Measurements from ENCODE around the gene DCDC1.
"Not testable (repeated sequence)": the region's sequence is repeated elsewhere in the genome, so short reads cannot be mapped to it uniquely, and the experiment has no call there.

The DCDC1 gene

GRCh38 chr11:31301549-31302510 lies 67.7 kb downstream of the DCDC1 start:
- H3K9ac ChIP-seq (ENCODE audit: low read length): no peak overlapping the region
- H3K36me3 ChIP-seq (ENCODE audit: control insufficient read depth, insufficient read depth, low read length): no peaks in the 10 kb centered on the region
- no CpG with 5 or more reads among the region's 5 CpGs for WGBS (ENCODE audit: extremely low coverage, insufficient coverage, low lambda C conversion rate)

GRCh38 chr11:31295308-31295707 lies 74.2 kb downstream of the DCDC1 start:
- Histone ChIP-seq H3K4me3 (ENCODE audit: low read length) (no peak overlapping the region), H3K4me1 (ENCODE audit: control insufficient read depth, low read depth, low read length) (no peaks in the 10 kb centered on the region), H2BK120ac (ENCODE audit: low read depth, low read length) (no peak overlapping the region), H3K23ac (ENCODE audit: low read length) (no peak overlapping the region), H3K79me2 (ENCODE audit: control insufficient read depth, insufficient read depth, low read length) (no peaks in the 10 kb centered on the region), H3K4ac (ENCODE audit: low read depth, low read length) (no peak overlapping the region), H3K36me3 (ENCODE audit: control insufficient read depth, insufficient read depth, low read length) (no peaks in the 10 kb centered on the region), H3K79me1 (ENCODE audit: low read length) (no peaks in the 10 kb centered on the region), H4K8ac (ENCODE audit: low read depth, low read length) (no peak overlapping the region), H3K27me3 (ENCODE audit: insufficient read depth, low read length, poor library complexity) (no peaks in the 10 kb centered on the region), H3K4me2 (ENCODE audit: low read length) (no peak overlapping the region), H2AK5ac (ENCODE audit: low read length) (no peak overlapping the region), H3K27ac (ENCODE audit: low read depth, low read length) (no peak overlapping the region), H3K9ac (ENCODE audit: low read length) (no peak overlapping the region), H2BK5ac (ENCODE audit: low read length) (no peak overlapping the region), H3K56ac (ENCODE audit: low read length) (no peak overlapping the region), H2BK15ac (replicated peaks; ENCODE audit: low read depth) (no peak overlapping the region), H3K18ac (ENCODE audit: low read length) (no peak overlapping the region), H4K5ac (ENCODE audit: low read length) (no peak overlapping the region)
- no CpG with 5 or more reads among the region's 3 CpGs for WGBS (ENCODE audit: extremely low coverage, insufficient coverage, low lambda C conversion rate)
- no peak for DNase-seq

More at GRCh38 chr11:31301549-31302510, 67.7 kb downstream of the DCDC1 start:
- Histone ChIP-seq H3K27ac (ENCODE audit: low read depth, low read length) (no peak overlapping the region), H3K56ac (ENCODE audit: low read length) (no peak overlapping the region), H3K79me1 (ENCODE audit: low read length) (no peaks in the 10 kb centered on the region), H2AK5ac (ENCODE audit: low read length) (no peak overlapping the region), H3K23ac (ENCODE audit: low read length) (no peak overlapping the region), H4K8ac (ENCODE audit: low read depth, low read length) (no peak overlapping the region), H3K4me1 (ENCODE audit: control insufficient read depth, low read depth, low read length) (no peaks in the 10 kb centered on the region), H2BK120ac (ENCODE audit: low read depth, low read length) (no peak overlapping the region), H3K18ac (ENCODE audit: low read length) (no peak overlapping the region), H3K4me2 (ENCODE audit: low read length) (no peak overlapping the region), H3K79me2 (ENCODE audit: control insufficient read depth, insufficient read depth, low read length) (no peaks in the 10 kb centered on the region), H2BK15ac (replicated peaks; ENCODE audit: low read depth) (no peak overlapping the region), H3K4ac (ENCODE audit: low read depth, low read length) (no peak overlapping the region), H3K4me3 (ENCODE audit: low read length) (no peak overlapping the region), H4K5ac (ENCODE audit: low read length) (no peak overlapping the region), H2BK5ac (ENCODE audit: low read length) (no peak overlapping the region), H3K27me3 (ENCODE audit: insufficient read depth, low read length, poor library complexity) (no peaks in the 10 kb centered on the region)
- DNase-seq: no peak

GRCh38 chr11:31273527-31273926 lies 96.0 kb downstream of the DCDC1 start:
- H3K79me2 ChIP-seq (ENCODE audit: control insufficient read depth, insufficient read depth, low read length); H3K18ac ChIP-seq (ENCODE audit: low read length); H2AK5ac ChIP-seq (ENCODE audit: low read length); H3K56ac ChIP-seq (ENCODE audit: low read length); H2BK120ac ChIP-seq (ENCODE audit: low read depth, low read length); H3K79me1 ChIP-seq (ENCODE audit: low read length); H3K4ac ChIP-seq (ENCODE audit: low read depth, low read length); H4K5ac ChIP-seq (ENCODE audit: low read length); DNase-seq; H3K4me1 ChIP-seq (ENCODE audit: control insufficient read depth, low read depth, low read length); H3K27me3 ChIP-seq (ENCODE audit: insufficient read depth, low read length, poor library complexity); H3K4me3 ChIP-seq (ENCODE audit: low read length); H3K23ac ChIP-seq (ENCODE audit: low read length); H3K4me2 ChIP-seq (ENCODE audit: low read length); H3K36me3 ChIP-seq (ENCODE audit: control insufficient read depth, insufficient read depth, low read length); H2BK15ac ChIP-seq (replicated peaks; ENCODE audit: low read depth); H3K27ac ChIP-seq (ENCODE audit: low read depth, low read length); H4K8ac ChIP-seq (ENCODE audit: low read depth, low read length); H2BK5ac ChIP-seq (ENCODE audit: low read length); H3K9ac ChIP-seq (ENCODE audit: low read length): not testable (repeated sequence)
- WGBS (ENCODE audit: extremely low coverage, insufficient coverage, low lambda C conversion rate): no CpG with 5 or more reads among the region's 3 CpGs

GRCh38 chr11:31267720-31268119 lies 101.8 kb downstream of the DCDC1 start:
- Histone ChIP-seq H3K36me3 (ENCODE audit: control insufficient read depth, insufficient read depth, low read length) (no peaks in the 10 kb centered on the region), H2AK5ac (ENCODE audit: low read length) (no peak overlapping the region), H3K18ac (ENCODE audit: low read length) (no peak overlapping the region), H3K4me1 (ENCODE audit: control insufficient read depth, low read depth, low read length) (no peaks in the 10 kb centered on the region), H2BK5ac (ENCODE audit: low read length) (no peak overlapping the region), H3K9ac (ENCODE audit: low read length) (no peak overlapping the region), H3K27me3 (ENCODE audit: insufficient read depth, low read length, poor library complexity) (no peaks in the 10 kb centered on the region), H3K27ac (ENCODE audit: low read depth, low read length) (no peak overlapping the region), H2BK120ac (ENCODE audit: low read depth, low read length) (no peak overlapping the region), H3K4me2 (ENCODE audit: low read length) (no peak overlapping the region), H4K8ac (ENCODE audit: low read depth, low read length) (no peak overlapping the region), H3K79me2 (ENCODE audit: control insufficient read depth, insufficient read depth, low read length) (no peaks in the 10 kb centered on the region), H3K4ac (ENCODE audit: low read depth, low read length) (no peak overlapping the region), H3K56ac (ENCODE audit: low read length) (no peak overlapping the region), H2BK15ac (replicated peaks; ENCODE audit: low read depth) (no peak overlapping the region), H3K23ac (ENCODE audit: low read length) (no peak overlapping the region), H3K4me3 (ENCODE audit: low read length) (no peak overlapping the region), H3K79me1 (ENCODE audit: low read length) (no peaks in the 10 kb centered on the region), H4K5ac (ENCODE audit: low read length) (no peak overlapping the region)
- no peak for DNase-seq

DNA sequence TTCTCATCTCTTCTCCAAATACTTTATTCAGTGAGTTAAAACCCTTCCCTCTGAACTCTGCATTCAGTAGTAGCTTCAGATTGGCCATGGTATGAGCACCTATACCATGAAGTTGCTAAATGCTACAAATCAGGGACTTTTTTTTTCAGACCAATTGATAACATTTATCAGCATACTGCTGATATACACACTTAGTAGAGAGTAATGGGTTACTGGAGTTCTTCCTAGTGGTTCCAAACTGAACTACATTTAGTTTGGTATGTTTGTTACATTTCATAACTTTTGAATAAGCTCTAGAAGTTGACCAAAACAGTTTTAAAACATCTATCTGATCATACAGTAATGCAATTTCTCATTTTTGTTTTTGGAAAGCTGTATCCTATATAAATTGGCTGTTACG lies 104.7 kb downstream of the DCDC1 start:
- H3K4me2 ChIP-seq (ENCODE audit: low read length): no peak overlapping the region
- H3K36me3 ChIP-seq (ENCODE audit: control insufficient read depth, insufficient read depth, low read length): no peaks in the 10 kb centered on the region
- H2BK15ac ChIP-seq (replicated peaks; ENCODE audit: low read depth): no peak overlapping the region
- H3K56ac ChIP-seq (ENCODE audit: low read length): no peak overlapping the region
- WGBS (ENCODE audit: extremely low coverage, insufficient coverage, low lambda C conversion rate): no CpG with 5 or more reads among the region's 1 CpG
- no peaks in the 10 kb centered on the region for H3K4me1 ChIP-seq (ENCODE audit: control insufficient read depth, low read depth, low read length)
- H3K18ac ChIP-seq (ENCODE audit: low read length): no peak overlapping the region
- H3K4me3 ChIP-seq (ENCODE audit: low read length): no peak overlapping the region
- H3K4ac ChIP-seq (ENCODE audit: low read depth, low read length): no peak overlapping the region
- no peaks in the 10 kb centered on the region for H3K79me2 ChIP-seq (ENCODE audit: control insufficient read depth, insufficient read depth, low read length)
- H2BK5ac ChIP-seq (ENCODE audit: low read length): no peak overlapping the region
- no peaks in the 10 kb centered on the region for H3K27me3 ChIP-seq (ENCODE audit: insufficient read depth, low read length, poor library complexity)
- no peak overlapping the region for H4K5ac ChIP-seq (ENCODE audit: low read length)
- H4K8ac ChIP-seq (ENCODE audit: low read depth, low read length): no peak overlapping the region
- DNase-seq: no peak
- no peak overlapping the region for H3K27ac ChIP-seq (ENCODE audit: low read depth, low read length)
- H3K9ac ChIP-seq (ENCODE audit: low read length): no peak overlapping the region
- no peak overlapping the region for H2AK5ac ChIP-seq (ENCODE audit: low read length)
- no peak overlapping the region for H3K23ac ChIP-seq (ENCODE audit: low read length)
- H2BK120ac ChIP-seq (ENCODE audit: low read depth, low read length): no peak overlapping the region
- no peaks in the 10 kb centered on the region for H3K79me1 ChIP-seq (ENCODE audit: low read length)

DNA sequence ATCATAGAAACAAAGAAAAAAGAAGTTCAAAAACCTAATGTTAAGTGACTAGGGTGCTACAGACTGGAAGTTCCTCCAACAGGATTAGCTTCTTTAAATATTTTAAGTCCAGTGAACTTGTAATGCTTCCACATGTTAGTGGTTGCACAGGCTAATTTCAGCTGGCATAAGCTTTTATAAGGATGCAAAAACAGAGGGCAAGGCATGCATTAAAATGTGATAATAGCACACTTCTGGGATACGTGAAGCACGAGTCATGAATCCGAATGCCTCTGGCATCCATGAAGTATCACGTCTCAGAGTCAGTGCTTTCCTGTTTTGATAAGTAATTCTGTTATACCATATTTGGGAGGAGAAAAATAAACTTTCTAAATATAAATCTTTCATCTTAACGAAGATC lies 106.8 kb downstream of the DCDC1 start:
- no peak overlapping the region for H3K4me2 ChIP-seq (ENCODE audit: low read length)
- no peaks in the 10 kb centered on the region for H3K36me3 ChIP-seq (ENCODE audit: control insufficient read depth, insufficient read depth, low read length)
- H3K18ac ChIP-seq (ENCODE audit: low read length): no peak overlapping the region
- H3K56ac ChIP-seq (ENCODE audit: low read length): no peak overlapping the region
- H3K79me2 ChIP-seq (ENCODE audit: control insufficient read depth, insufficient read depth, low read length): no peaks in the 10 kb centered on the region
- H4K8ac ChIP-seq (ENCODE audit: low read depth, low read length): no peak overlapping the region
- no peaks in the 10 kb centered on the region for H3K27me3 ChIP-seq (ENCODE audit: insufficient read depth, low read length, poor library complexity)
- H4K5ac ChIP-seq (ENCODE audit: low read length): no peak overlapping the region
- H2BK5ac ChIP-seq (ENCODE audit: low read length): no peak overlapping the region
- no peaks in the 10 kb centered on the region for H3K4me1 ChIP-seq (ENCODE audit: control insufficient read depth, low read depth, low read length)
- H3K27ac ChIP-seq (ENCODE audit: low read depth, low read length): no peak overlapping the region
- H3K4ac ChIP-seq (ENCODE audit: low read depth, low read length): no peak overlapping the region
- no peak overlapping the region for H2BK15ac ChIP-seq (replicated peaks; ENCODE audit: low read depth)
- no peak overlapping the region for H2AK5ac ChIP-seq (ENCODE audit: low read length)
- WGBS (ENCODE audit: extremely low coverage, insufficient coverage, low lambda C conversion rate): no CpG with 5 or more reads among the region's 5 CpGs
- H3K4me3 ChIP-seq (ENCODE audit: low read length): no peak overlapping the region
- H3K9ac ChIP-seq (ENCODE audit: low read length): no peak overlapping the region
- no peaks in the 10 kb centered on the region for H3K79me1 ChIP-seq (ENCODE audit: low read length)
- H2BK120ac ChIP-seq (ENCODE audit: low read depth, low read length): no peak overlapping the region
- no peak for DNase-seq
- no peak overlapping the region for H3K23ac ChIP-seq (ENCODE audit: low read length)
